Measurements from ENCODE around the gene TMEM94.
"Not testable (repeated sequence)": the region's sequence is repeated elsewhere in the genome, so short reads cannot be mapped to it uniquely, and the experiment has no call there.

The TMEM94 gene

DNA sequence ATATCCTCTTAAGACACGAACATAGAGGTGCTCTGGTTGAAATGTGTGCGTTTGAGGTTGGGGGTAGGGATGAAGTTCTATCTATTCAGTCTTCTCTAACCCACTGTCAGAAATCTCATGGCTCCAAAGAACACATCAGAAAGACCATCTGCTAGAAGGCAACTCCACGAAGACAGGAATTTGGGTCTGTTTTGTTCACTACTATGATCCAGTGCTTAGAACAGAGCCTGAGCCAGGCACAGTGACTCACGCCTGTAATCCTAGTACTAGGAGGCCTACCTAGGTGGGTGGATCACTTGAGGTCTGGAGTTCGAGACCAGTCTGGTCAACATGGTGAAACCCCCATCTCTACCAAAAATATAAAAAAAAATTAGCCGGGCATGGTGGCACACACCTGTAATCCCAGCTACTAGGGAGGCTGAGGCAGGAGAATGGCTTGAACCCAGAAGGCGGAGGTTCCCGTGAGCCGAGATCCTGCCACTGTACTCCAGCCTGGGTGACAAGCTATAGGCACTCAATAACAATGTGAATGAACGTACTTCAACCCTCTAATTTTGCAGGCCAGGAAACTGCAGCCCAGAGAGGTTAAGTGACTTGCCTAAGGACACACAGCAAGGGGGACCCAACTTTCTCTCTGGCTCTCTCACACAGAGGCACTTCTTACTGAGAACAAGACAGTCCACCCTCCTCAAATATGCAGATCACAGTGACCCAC, 56.6 kb downstream of the TMEM94 start:
- DNase-seq = no peak

DNA sequence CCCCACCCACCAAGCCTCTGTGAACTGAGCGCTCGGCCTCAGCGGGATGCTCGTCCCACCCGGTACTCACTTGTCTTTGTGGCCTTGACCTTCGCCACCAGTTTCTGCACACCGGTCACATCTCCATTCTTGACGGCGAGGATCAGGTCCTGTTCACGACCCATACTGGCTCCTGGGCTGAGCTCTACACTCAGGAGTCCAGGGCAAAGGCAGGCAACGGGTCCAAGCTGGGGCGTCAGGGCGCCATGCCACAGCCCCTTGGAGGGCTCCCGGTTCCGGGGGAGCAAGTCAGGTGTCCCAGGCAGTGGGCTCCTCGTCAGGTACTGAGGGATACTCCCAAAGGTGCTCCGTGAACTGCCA, 57.2 kb downstream of the TMEM94 start:
- no peak for DNase-seq

DNA sequence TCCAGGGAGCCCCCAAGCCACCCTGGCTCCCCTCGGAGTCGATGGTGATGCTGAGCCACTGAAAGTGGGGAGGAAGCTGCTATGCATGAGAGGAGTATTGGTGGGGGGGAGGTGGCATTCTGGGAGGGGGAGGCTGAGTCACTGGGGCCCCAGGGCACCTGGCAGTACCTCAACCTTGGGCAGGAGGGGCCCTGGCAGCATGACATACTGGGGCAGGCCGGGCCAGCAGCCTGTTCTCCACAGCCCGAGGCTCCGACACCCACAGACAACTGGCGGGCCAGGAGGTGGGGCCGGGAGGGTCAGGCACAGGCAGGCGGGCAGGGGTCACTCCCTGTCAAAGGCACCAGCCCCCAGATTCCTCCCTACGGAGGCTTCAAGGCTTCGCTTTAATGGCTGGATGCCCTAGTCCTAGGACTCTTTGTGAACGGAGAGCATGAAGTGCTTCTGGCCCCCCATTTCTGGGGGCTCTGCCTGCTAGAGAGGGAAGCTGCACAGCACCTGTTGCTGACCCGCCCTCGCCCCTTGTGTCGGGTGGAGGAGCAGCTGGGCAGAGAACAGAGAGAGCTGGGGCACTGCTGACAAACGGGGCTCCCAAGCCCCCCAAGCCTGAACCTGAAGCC, 58.0 kb downstream of the TMEM94 start:
- no peak for DNase-seq

DNA sequence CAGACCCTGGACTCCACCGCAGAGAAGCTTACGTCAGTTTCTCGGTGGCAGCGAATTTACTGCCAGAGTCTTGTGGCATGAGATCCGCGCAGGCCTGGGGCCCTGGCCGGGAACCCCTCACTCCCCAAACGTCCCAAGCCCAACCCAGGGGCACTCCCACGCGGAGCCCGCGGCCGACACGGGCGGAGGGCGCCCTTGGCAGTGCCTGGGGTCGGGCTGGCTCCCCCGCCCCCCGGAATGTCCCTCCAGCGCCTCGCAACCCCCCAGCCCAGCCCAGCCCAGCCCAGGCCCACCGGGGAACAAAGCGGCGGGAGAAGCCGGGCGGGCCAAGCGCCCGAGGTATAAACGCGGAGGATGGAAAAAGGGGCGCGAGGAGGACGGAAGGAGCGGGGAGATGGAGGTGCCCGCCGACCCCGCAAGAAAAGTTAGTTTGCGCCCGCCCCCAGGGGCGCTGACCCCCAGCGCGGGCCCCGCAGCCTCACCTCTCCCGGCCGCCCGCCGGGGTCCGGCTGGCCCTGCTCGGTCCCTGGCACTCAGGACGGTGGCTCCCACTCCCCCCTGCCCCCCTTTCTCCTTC, 58.6 kb downstream of the TMEM94 start:
- no peak for DNase-seq

DNA sequence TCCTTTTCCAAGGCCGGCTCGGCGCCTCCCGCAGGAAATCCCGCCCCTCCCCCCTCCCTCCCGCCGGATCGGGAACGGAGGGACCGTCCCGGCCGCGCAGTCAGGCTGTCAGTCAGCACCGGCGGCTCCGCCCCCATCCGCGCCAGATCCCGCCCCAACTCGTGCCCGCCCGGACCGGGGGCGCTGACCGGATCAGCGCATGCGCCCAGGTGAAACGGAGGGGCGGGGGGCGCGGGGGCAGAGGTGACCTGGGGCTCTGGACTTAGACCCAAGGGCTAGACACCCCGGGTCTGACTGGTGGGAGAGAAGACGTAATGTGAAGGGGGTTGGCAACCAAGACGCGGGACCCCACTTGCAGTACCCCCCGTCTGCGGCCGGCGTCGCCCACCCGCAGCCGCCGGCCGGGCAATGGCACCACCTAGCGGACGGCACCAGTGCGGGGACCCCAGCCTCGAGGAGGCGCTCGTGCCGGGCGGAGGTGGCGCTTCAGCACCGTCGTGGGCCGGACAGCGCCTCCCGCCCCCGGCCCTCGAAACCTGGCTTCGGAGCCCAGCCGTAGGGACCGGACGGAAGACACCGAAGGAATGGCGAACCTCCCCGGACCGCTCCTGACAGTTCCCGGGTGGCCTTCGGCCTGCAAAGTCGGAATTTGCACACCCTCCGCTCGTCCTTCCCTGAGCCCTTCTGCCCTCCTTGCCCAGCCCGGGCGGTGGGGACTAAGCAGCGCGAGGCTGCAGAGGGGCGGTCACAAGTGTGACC, 59.2 kb downstream of the TMEM94 start, which contains the start of gene CASKIN2:
Gene CASKIN2 (minus strand): TSS at position 42 of the 759 bp plus-strand sequence. CDS start 1,733 bp downstream, outside the sequence.
- peak; percentile 86 to 90 for DNase-seq

DNA sequence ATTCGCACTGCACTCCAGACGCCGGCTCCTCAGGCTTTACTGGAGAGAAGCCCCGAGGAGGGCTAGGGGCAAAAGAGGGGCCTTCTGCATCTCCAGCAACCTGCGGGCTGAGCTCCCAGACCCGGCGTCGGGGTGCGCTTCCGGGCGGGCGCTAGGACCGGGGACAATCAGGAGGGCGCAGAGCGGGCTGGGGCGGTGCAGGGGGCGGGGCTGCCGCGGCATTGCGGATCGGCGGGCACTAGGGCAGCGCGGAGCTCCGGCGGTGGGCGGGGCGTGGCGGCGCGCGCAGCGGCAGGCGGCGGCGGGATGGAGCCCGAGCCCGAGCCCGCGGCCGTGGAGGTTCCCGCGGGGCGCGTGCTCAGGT, 59.8 kb downstream of the TMEM94 start, which contains the start of gene TSEN54:
Gene TSEN54 (plus strand): TSS at position 274 of the 364 bp plus-strand sequence. CDS start 33 bp downstream, at position 307.
- DNase-seq = peak; percentile 90 to 95

DNA sequence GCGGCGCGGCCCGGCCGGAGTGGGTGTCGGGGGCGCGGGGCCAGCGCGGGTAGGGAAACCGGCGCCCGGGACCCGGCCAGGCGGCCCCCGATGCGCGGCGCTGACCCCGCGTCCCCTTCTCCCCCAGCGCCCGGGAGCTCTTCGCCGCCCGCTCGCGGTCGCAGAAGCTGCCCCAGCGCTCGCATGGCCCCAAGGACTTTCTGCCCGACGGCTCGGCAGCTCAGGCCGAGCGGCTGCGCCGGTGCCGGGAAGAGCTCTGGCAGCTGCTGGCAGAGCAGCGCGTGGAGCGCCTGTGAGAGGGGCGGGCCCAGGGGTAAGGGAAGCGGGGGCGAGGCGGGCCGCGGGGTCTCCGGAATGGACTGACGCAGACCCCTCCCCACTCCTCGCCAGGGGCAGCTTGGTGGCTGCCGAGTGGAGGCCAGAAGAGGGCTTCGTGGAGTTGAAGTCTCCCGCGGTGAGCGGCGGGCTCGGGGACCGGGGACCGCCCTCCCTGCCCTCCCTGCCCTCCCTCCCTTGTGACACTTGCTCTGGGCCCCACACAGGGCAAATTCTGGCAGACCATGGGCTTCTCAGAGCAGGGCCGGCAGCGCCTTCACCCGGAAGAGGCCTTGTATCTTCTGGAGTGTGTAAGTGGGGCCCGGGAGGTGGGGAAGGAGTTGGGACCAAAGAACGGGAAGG, 60.3 kb downstream of the TMEM94 start:
- DNase-seq = peak; percentile 29 to 38

DNA sequence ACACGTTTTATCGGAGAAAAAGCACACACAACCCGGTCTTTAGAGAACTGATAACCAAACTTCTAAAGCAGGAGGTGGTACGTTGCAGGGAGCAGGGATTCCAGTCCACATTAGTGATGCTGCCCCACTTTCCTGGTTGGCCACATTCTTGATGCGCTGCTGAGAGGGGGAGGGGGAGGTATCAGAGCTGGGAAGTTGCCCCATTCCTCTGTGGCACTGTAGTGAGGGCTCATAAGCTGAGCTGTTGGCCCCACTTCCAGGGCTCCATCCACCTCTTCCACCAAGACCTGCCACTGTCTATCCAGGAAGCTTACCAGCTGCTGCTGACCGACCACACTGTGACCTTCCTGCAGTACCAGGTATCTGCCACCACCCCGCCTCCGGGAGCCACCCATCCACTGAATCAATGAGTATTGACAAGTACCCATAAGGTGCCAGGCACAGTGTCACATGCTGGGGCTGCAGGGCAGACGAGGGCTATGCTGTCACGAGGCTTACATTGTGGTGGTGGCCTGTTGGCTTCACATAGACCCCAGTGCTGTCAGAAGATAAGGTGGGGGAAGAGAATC, 60.9 kb downstream of the TMEM94 start:
- no peak for DNase-seq

DNA sequence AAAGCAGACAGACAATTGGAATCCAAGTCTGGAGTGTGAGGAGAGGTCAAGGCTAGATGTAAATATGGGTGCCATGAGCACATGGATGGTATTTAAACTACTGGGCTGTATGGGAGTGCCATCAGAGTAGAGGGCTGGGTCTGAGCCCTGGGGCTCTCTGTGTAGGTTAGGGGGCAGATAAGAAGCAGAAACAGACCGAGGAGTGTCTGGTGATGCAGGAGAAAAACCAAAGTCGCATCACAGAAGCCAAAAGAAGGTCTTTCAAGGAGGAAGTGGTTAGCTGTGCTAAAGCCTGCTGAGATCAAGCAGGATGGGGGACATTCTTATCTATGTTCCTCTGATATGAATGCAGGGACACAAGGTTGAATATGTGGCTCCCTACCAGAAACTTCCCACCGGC, 61.8 kb downstream of the TMEM94 start:
- DNase-seq = peak; percentile 94 to 96

DNA sequence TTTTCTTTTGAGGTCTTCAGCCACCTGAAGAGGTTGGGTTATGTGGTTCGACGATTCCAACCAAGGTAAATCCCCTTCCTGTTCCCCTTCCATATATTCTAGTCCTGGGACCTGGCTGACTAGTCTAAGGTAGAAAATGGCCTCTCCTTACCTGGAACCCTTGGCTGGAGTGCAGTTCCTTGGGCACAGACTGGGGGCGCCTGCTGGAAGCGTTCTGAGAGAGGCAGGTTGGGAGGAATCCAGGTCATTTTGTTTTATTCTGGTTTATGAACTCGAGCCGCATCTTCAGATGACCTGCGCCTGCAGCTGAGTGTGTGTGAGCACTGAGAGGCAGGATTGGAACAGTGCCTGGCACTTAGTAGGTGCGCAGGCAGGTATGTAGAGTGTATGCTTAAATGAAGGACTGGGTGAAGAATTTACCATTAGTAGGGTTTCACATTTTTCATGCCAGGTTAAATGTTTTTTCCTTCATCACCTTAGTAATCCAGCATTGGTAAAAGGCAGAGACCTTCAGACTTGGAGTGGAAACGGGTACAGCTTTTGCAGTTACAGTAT, 62.6 kb downstream of the TMEM94 start:
- no peak for DNase-seq

DNA sequence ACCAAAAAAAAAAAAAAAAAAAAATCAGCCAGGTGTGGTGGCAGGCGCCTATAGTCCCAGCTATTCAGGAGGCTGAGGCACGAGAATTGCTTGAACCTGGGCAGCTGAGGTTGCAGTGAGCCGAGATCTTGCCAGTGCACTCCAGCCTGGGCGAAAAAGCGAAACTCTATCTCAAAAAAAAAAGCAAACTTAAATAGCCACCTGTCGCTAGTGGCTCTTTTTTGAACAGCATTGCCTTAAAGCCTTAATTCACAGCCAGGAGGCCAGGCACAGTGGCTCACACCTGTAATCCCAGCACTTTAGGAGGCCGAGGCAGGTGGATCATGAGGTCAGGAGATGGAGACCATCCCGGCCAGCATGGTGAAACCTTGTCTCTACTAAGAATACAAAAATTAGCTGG, 64.0 kb downstream of the TMEM94 start:
- not testable (repeated sequence) for DNase-seq

DNA sequence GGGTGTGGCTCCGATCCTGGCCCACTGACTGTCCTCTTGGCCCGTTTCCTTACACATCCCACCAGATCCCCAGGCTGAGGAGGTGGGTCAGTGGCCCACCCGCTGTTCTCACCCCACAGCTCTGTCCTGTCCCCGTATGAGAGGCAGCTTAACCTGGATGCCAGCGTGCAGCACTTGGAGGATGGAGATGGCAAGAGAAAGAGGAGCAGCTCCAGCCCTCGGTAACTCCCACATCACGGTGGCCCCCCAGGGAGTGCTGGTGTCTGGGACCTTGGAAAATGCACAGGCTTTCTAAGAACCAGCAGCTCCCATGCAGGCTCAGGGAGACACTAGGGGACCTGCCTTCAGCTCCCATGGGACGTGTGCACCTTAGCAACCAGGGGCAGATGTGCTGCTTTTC, 64.9 kb downstream of the TMEM94 start:
- no peak for DNase-seq

DNA sequence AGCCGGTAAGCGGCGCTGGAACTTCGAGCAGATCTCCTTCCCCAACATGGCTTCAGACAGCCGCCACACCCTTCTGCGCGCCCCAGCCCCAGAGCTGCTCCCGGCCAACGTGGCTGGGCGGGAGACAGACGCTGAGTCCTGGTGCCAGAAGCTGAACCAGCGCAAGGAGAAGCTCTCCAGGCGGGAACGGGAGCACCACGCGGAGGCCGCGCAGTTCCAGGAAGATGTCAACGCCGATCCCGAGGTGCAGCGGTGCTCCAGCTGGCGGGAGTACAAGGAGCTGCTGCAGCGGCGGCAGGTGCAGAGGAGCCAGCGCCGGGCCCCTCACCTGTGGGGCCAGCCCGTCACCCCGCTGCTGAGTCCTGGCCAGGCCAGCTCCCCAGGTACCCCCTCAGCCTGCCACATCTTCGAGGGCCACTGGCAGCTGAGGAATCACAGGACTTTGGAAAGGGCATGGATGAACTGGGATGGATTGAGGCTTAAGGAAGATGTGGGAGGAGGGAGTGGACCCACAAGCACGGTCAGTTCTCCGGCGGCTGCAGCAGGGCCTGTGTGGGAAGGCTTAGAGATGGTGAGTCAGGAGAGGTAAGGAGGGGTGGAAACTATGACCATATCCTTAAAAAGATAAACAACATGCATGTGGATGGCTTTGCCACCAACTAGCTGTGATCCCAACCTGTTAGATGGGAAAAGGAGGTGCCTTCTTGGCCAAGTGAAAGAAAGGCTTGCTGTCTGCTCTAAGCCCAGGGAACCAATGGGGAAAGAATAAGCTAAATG, 65.7 kb downstream of the TMEM94 start:
- no peak for DNase-seq

DNA sequence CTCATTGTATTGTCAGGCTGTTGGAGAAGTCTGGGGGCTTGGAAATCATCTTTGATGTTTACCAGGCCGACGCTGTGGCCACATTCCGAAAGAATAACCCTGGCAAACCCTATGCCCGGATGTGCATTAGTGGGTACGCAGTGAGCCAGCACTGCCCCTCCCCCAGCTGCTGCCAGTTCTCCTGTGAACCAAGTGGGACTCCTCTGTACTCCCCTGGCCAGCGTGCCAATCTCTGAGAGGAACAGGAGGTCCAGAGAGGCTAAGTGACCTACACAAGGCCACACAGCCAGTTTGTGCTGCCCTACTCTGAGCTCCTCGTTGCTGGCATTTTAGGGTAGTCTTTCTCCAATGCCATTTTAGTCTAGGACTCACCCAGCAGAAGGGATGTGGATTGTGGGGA, 67.2 kb downstream of the TMEM94 start:
- DNase-seq = no peak

DNA sequence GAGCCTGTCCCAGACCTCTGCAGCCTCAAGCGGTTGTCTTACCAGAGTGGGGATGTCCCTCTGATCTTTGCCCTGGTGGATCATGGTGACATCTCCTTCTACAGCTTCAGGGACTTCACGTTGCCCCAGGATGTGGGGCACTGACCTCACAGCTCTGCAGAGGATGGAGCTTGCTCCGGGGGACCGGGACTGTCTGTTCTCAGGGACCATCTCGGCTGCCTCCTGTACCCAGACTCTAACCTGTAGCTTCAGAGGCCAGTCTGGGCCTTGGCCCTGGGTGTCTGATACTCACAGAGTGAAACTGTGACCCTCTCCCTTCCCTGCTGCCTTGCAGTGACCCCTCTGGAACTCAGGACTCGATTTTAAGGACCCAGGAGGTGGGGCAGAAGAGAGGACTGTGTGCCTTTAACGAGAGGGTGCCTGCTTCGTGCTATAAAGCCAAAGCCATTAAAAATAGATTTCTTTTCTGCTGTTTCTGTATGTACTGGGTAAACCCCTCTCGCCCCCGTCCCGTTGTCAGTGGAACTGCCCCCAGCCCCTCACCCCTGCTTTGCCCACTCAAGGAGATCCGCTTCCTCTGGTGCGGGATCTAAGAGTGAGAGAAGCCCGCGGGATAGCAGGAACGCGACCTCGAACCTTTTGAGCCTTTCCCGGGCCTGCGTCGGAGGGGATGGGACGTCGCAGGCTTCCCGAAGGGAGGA, 68.0 kb downstream of the TMEM94 start:
- peak in 1 of 2 experiments; percentile 34 for DNase-seq

DNA sequence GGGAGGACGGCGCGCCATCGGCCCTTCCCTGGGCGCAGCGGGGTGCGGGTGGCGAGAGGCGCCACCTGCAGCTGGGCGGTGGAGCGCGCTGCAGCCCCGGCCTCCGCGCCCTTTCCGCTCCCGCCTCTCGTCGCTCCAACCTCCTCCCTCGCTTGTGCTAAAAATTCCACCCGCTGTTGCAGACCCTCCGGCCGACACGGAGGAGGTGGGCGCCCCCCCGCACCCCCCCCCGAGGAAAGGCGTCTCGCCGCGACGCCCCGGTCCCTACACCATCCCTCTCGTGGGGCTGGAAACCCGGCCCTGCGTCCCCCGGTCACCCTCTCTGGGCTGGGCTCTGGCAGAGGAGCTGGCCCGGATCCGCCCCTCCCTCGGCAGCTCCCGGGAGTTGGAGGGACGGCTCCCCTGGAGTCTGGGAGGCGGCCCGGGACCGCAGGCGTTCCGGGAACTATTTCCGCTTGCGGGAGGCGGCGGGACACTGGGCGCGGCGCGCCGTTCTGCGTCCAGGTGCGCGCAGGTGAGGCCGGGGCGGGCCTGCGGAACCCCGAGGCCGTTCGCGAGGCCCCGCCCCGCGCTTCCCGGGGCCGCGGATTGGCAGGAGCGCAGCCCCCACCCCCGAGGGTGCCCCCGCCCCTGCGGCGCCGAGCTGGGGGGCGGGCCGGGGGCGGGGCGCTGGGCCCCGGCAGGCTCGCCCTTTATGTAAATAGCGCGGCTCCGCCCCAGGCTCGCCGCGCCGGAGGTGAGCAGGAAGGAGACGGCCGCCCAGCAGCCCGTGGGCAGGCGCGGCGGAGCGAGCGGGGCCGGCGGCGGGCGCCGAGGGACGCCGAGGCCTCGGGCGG, 68.8 kb downstream of the TMEM94 start, which contains the start of gene LLGL2:
Gene LLGL2 (plus strand): TSS at position 728 of the 836 bp plus-strand sequence. CDS start 17,730 bp downstream, outside the sequence.
- peak; percentile 46 to 65 for DNase-seq

DNA sequence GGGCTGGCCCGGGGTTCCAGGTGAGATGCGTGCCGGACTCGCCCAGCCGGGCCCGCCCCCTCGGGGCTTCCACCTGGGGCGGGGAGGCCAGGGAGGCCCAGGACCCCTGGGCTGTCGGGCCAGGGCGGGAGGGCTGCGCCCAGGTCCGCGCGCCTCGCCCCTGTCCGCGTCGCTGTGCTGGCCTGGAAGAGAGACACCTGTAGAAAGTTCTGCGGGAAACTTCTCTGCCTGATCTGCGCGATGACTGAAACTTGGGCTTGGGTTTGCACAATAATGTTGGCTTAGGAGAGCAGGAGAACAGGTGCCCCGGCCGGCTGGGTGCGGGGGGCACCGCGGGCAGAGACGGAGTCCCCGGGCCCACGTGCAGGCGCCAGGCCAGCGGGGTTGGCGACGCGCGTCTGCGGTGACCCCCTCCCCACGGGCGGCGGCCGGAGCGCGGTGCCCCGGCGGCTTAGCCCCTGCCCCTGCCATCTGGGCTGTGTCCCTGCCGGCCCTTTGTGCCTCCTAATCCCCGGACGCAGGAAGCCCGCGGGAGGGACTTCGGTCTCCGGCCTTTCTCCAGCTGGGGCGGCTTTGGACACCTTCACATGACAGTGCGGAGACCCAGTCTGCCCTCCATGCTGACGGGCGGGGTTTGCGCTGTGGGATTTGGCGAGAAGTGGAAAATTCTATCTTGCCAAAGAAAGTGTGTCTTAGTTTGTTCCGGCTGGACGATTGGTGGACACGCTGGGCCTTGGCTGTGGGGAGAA, 69.5 kb downstream of the TMEM94 start:
- DNase-seq = peak in 1 of 2 experiments; percentile 25

DNA sequence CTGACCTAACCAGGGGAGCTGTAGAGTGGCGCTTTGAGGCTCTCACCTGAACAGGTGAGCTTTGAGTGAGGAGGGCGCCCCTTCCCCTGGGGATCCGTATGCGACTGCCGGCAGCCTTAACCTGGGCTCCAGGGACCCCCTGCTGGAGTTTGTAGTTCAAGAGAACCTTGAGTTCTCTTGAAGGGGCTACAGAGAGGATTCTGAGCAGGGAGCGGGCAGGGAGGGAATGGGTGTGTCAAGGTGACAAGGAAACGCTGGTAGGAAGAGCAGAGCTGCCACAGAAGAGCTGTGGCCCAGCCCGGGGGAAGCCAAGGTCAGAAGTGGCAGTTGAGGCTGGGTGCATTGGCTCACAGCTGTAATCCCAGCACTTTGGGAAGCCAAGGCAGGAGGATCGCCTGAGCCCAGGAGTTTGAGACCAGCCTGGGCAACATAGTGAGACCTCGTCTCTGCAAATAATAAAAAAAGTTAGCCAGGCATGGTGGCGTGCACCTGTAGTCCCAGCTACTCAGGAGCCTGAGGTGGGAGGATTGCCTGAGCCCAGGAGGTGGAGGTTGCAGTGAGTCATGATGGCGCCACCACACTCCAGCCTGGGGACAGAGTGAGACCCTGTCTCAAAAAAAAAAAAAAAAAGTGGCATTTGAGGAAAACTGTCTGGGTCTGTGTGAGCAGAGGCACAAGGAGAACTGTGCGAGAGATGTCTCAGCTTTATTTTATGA, 70.3 kb downstream of the TMEM94 start:
- no peak for DNase-seq

Data from Kasumi-1 (cell line).